Gastrocnemius medialis (tissue), 4 donors: ENCODE data around the gene GBP2. TPM values are rescaled to one million over a fixed set of nuclear protein-coding genes. Genes with fewer than 3 reads are reported as not detected.
A peak's percentile ranks its signal among the peaks of the same experiment; 100 is the strongest.

Experiments
- ATAC-seq, 2 donors: fragments of 150-250 bp; one replicate each; pipeline ENCODE4 v1.9.1; 2016
- DNase-seq, 2 donors: peaks; one replicate each; pipeline ENCODE4 v3.0.0-alpha.2; 2019
- H3K27ac ChIP-seq, 4 donors: fragments of 200-600 bp; sonication (generic); 1 replicate in 1 of 4; 2 replicates in 3 of 4; pipeline ENCODE4 v1.5.1; 2016 to 2018; ENCODE audit warnings: mild to moderate bottlenecking in 2 of 4, moderate library complexity in 1 of 4
- H3K27me3 ChIP-seq, 3 donors: fragments of 200-600 bp; sonication (generic) in 2 of 3; 1 replicate in 1 of 3; 2 replicates in 2 of 3; pipeline versions ENCODE4 v1.5.1 to v1.6.0; 2016 to 2019; ENCODE audit warnings: mild to moderate bottlenecking in 1 of 3, moderate library complexity in 1 of 3
- H3K36me3 ChIP-seq, 2 donors: fragments of 200-600 bp; sonication (generic) in 1 of 2; one replicate each; pipeline ENCODE4 v1.5.1; 2017 to 2018
- H3K4me1 ChIP-seq, 2 donors: fragments of 200-600 bp; sonication (generic) in 1 of 2; one replicate each; pipeline ENCODE4 v1.5.1; 2016 to 2017; ENCODE audit warnings: mild to moderate bottlenecking in 2 of 2
- H3K4me3 ChIP-seq, 4 donors: fragments of 200-600 bp; sonication (generic) in 3 of 4; 1 replicate in 1 of 4; 2 replicates in 3 of 4; pipeline ENCODE4 v1.5.1; 2016 to 2019; ENCODE audit warnings: mild to moderate bottlenecking in 2 of 4
- H3K9me3 ChIP-seq, 3 donors: fragments of 200-600 bp; sonication (generic) in 2 of 3; 1 replicate in 1 of 3; 2 replicates in 2 of 3; pipeline ENCODE4 v1.5.1; 2016 to 2019
- POLR2A ChIP-seq, 2 donors: fragments of 450-650 bp; IDR thresholded peaks; one replicate each; pipeline ENCODE4 v1.6.1; 2017; ENCODE audit warnings: antibody characterized with exemption in 2 of 2, mild to moderate bottlenecking in 2 of 2, moderate library complexity in 2 of 2
- in situ Hi-C, 4 donors: fragments of 200-750 bp; cut with MboI; loops; one replicate each; pipeline versions ENCODE4 v1.15.0 to v1.8.0; 2017; ENCODE audit warnings: low sequenced_read_pairs in 4 of 4
- intact Hi-C: fragments of 100-400 bp; cut with DNase I; formaldehyde crosslinking; loops from one replicate; pipeline ENCODE4 v1.15.1; 2023; ENCODE audit warnings: low total_unique reads
- total RNA-seq, 4 donors: library from RNA; depleted of rRNA; stranded (reverse); fragments of >200 nt; gene quantifications; one replicate each; pipeline versions ENCODE4 v1.1.0 to v1.2.3, GENCODE V29; 2016
- TF ChIP-seq, protein P1 (sequence below), 5 experiments: fragments of 450-650 bp in 3 of 5; fragments of 200-600 bp in 2 of 5; sonication (generic) in 2 of 5; IDR thresholded peaks in 4 of 5; conservative IDR thresholded peaks in 1 of 5; 1 replicate in 4 of 5; 2 replicates in 1 of 5; pipeline ENCODE4 v1.5.1; 2016 to 2019; ENCODE audit warnings: antibody characterized with exemption in 5 of 5, mild to moderate bottlenecking in 3 of 5, moderate library complexity in 3 of 5

GBP2 gene
- total RNA-seq, 4 donors from 2014 or later: 28.6 to 115 (median 56.2) TPM

DNA sequence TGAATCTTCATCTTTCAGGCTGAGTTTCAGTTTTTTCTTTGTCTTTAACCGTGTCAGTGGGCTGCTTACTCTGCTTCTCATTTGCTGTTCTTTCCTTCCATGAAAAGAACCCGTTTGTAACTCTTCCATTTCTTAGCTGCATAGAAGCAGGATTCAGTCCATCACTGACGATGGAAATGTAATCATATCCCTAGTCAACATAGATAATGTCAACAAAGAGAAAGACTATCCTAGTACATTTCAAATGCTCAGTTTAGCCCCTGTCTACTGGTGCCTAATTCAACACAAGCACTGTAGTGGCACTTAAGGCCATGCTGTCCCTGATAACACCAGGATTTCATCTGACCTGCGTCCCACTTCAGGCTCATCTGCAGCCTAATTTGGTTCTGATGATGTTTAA, 61.3 kb downstream of the GBP2 start:
- Histone ChIP-seq H3K27me3 (no peaks in the 10 kb centered on the region), H3K9me3 (no peaks in the 10 kb centered on the region), H3K27ac (peak overlapping the region; percentile 73 to 79 (median 76)), H3K4me1 (peaks cover 0 to 20% of the 10 kb centered on the region in 2 donors), H3K36me3 (no peaks in the 10 kb centered on the region), H3K4me3 (peak overlapping the region; percentile 43 to 54 (median 48))
- intact Hi-C loops: no loop called here
- in situ Hi-C loops: no loop called here
- TF ChIP-seq, protein P1, sequence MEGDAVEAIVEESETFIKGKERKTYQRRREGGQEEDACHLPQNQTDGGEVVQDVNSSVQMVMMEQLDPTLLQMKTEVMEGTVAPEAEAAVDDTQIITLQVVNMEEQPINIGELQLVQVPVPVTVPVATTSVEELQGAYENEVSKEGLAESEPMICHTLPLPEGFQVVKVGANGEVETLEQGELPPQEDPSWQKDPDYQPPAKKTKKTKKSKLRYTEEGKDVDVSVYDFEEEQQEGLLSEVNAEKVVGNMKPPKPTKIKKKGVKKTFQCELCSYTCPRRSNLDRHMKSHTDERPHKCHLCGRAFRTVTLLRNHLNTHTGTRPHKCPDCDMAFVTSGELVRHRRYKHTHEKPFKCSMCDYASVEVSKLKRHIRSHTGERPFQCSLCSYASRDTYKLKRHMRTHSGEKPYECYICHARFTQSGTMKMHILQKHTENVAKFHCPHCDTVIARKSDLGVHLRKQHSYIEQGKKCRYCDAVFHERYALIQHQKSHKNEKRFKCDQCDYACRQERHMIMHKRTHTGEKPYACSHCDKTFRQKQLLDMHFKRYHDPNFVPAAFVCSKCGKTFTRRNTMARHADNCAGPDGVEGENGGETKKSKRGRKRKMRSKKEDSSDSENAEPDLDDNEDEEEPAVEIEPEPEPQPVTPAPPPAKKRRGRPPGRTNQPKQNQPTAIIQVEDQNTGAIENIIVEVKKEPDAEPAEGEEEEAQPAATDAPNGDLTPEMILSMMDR (IDR thresholded peaks at IDR 0.05 in 4 of 5, conservative IDR thresholded peaks at IDR 0.05 in 1 of 5): no peak
- no peak for TF ChIP-seq POLR2A (IDR thresholded peaks at IDR 0.05)
- ATAC-seq (peak; percentile 38 to 58), DNase-seq (no peak)

- Histone ChIP-seq H3K27ac (peak overlapping the region in 1 of 4 donors; percentile 79), H3K4me1 (peaks cover 0 to 20% of the 10 kb centered on the region in 2 donors), H3K27me3 (no peaks in the 10 kb centered on the region), H3K36me3 (no peaks in the 10 kb centered on the region), H3K9me3 (no peaks in the 10 kb centered on the region), H3K4me3 (no peak overlapping the region)
- intact Hi-C loops: no loop called here
- DNase-seq: no peak
- TF ChIP-seq POLR2A (IDR thresholded peaks at IDR 0.05): no peak
- in situ Hi-C loops: no loop called here
- ATAC-seq: no peak
Observed at GRCh38 chr1:89063094-89063493, 62.8 kb downstream of the GBP2 start.

DNA sequence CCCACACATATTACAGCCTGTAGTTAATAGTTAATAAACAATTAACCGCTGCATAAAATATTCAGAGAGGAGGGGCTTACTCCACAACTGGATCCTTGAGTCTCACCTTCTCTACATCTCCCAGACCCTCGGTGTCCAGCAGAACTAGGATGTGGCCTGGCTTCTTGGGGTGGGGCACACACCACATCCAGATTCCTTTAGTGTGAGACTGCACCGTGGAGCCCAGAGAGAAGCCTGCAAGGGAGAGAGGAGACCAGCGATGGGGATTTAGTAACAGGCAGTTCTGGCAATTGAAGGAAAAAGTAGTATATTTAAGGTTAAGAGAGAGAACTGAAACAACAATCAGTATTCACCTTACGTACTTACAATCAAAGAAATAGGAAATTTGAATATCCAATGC, 65.8 kb downstream of the GBP2 start:
- H3K9me3 ChIP-seq: no peaks in the 10 kb centered on the region
- H3K27me3 ChIP-seq: no peaks in the 10 kb centered on the region

More for the DNA sequence above, 65.8 kb downstream of the GBP2 start:
- TF ChIP-seq, protein P1 (IDR thresholded peaks at IDR 0.05 in 4 of 5, conservative IDR thresholded peaks at IDR 0.05 in 1 of 5): no peak
- no peak for TF ChIP-seq POLR2A (IDR thresholded peaks at IDR 0.05)
- no peak overlapping the region for H3K4me3 ChIP-seq
- DNase-seq (no peak), ATAC-seq (no peak)
- in situ Hi-C loops: no loop called here
- no peaks in the 10 kb centered on the region for H3K36me3 ChIP-seq
- peaks cover 0 to 20% of the 10 kb centered on the region in 2 donors for H3K4me1 ChIP-seq
- H3K27ac ChIP-seq: no peak overlapping the region
- intact Hi-C loops: no loop called here

Other genes starting within 250 kb of the GBP2 start
- 10 to 100 TPM; 20.2 to 30.3 (median 24.7) TPM for gene GTF2B, start 234.5 kb downstream of the GBP2 start, total RNA-seq
- 1 to 10 TPM; 6.6 to 9.1 (median 7.0) TPM for gene KYAT3, start 133.5 kb downstream of the GBP2 start, total RNA-seq
- 1 to 10 TPM; 4.9 to 9.2 (median 5.8) TPM for gene RBMXL1, start 133.5 kb downstream of the GBP2 start, total RNA-seq
- gene GBP3, start 103.2 kb downstream of the GBP2 start, total RNA-seq: 1 to 10 TPM; 1.5 to 6.6 (median 2.5) TPM
- gene GBP1, start 60.9 kb downstream of the GBP2 start, total RNA-seq: 1 to 10 TPM; 1.8 to 6.9 (median 5.0) TPM
- gene GBP7, start 49.9 kb upstream of the GBP2 start, total RNA-seq: not detected
- 10 to 100 TPM in 1 of 4 donors, 1 to 10 TPM in 3; 1.6 to 15.0 (median 5.0) TPM for gene GBP4, start 72.8 kb upstream of the GBP2 start, total RNA-seq
- 1 to 10 TPM in 1 of 4 donors, under 1 TPM in 2, not detected in 1; 0.13 to 1.0 (median 0.25) TPM for gene GBP5, start 146.7 kb upstream of the GBP2 start, total RNA-seq
- gene GBP6, start 237.9 kb upstream of the GBP2 start, total RNA-seq: not detected